Activated CD4-positive, CD25-positive, alpha-beta regulatory T cell (primary cell): ENCODE results near the gene SORCS2.

ENCODE experiments used
- DNase-seq, 4 experiments: peaks; one replicate each; lab custom pipeline; 2025; lab: John Stamatoyannopoulos, UW

The SORCS2 gene

GRCh38 chr4:7304436-7304835 is 112.1 kb downstream of the SORCS2 start:
- no peak for DNase-seq

- no peak for DNase-seq
Measured at GRCh38 chr4:7306021-7306965, 114.0 kb downstream of the SORCS2 start.

- no peak for DNase-seq
Measured at GRCh38 chr4:7306986-7307385, 114.6 kb downstream of the SORCS2 start.

- no peak for DNase-seq
Measured at GRCh38 chr4:7307394-7308099, 115.2 kb downstream of the SORCS2 start.

GRCh38 chr4:7309181-7309580 is 116.8 kb downstream of the SORCS2 start:
- DNase-seq, result no peak

- DNase-seq, result no peak
Measured at GRCh38 chr4:7309636-7310390, 117.5 kb downstream of the SORCS2 start.

GRCh38 chr4:7310451-7310850 is 118.1 kb downstream of the SORCS2 start:
- no peak for DNase-seq

GRCh38 chr4:7311205-7311604 is 118.9 kb downstream of the SORCS2 start:
- no peak for DNase-seq

GRCh38 chr4:7312691-7313090 is 120.4 kb downstream of the SORCS2 start:
- no peak for DNase-seq

- DNase-seq, result no peak
Measured at GRCh38 chr4:7313347-7313811, 121.0 kb downstream of the SORCS2 start.

GRCh38 chr4:7313991-7314390 is 121.7 kb downstream of the SORCS2 start:
- DNase-seq, result no peak

GRCh38 chr4:7315286-7315685 is 122.9 kb downstream of the SORCS2 start:
- no peak for DNase-seq

GRCh38 chr4:7315935-7316334 is 123.6 kb downstream of the SORCS2 start:
- no peak for DNase-seq

- DNase-seq, result no peak
Measured at GRCh38 chr4:7319024-7319423, 126.7 kb downstream of the SORCS2 start.

- DNase-seq, result no peak
Measured at GRCh38 chr4:7320206-7320797, 128.0 kb downstream of the SORCS2 start.

GRCh38 chr4:7322166-7322991 is 130.0 kb downstream of the SORCS2 start:
- DNase-seq, result no peak

GRCh38 chr4:7323461-7323871 is 131.1 kb downstream of the SORCS2 start:
- DNase-seq, result no peak

GRCh38 chr4:7323872-7324650 is 131.7 kb downstream of the SORCS2 start:
- no peak for DNase-seq

- no peak for DNase-seq
Measured at GRCh38 chr4:7324651-7325121, 132.3 kb downstream of the SORCS2 start.

GRCh38 chr4:7325541-7325940 is 133.2 kb downstream of the SORCS2 start:
- no peak for DNase-seq
